Activated T-cell treated with anti-CD3 and anti-CD28 coated beads, Interleukin-2, amount 50 U/mL, for 4 hours (primary cell): Measurements from ENCODE around the gene PRSS35. TPM values are rescaled to one million over a fixed set of nuclear protein-coding genes. Genes with fewer than 3 reads are reported as not detected.

Source experiments
- ATAC-seq, 2 donors: fragments of 200-7000 bp; cut with Tn5 transposase; one replicate each; pipeline ENCODE4 v1.10.0; 2021
- DNase-seq: peaks from one replicate; pipeline ENCODE4 v3.0.0-alpha.2; 2020
- H3K27me3 Mint-ChIP-seq: one replicate; pipeline ENCODE4 v1.8.0; 2021; ENCODE audit warnings: low read depth, mixed read lengths
- H3K36me3 Mint-ChIP-seq: one replicate; pipeline ENCODE4 v1.8.0; 2022; ENCODE audit warnings: mixed read lengths; ENCODE audit not compliant: insufficient read depth
- H3K4me1 Mint-ChIP-seq: one replicate; pipeline ENCODE4 v1.8.0; 2021; ENCODE audit warnings: low read depth, mixed read lengths
- H3K4me3 Mint-ChIP-seq: one replicate; pipeline ENCODE4 v1.8.0; 2021; ENCODE audit warnings: mild to moderate bottlenecking, moderate library complexity, mixed read lengths
- H3K9me3 Mint-ChIP-seq: one replicate; pipeline ENCODE4 v1.8.0; 2021; ENCODE audit warnings: mixed read lengths
- total RNA-seq, 3 donors: library from RNA; stranded (reverse); gene quantifications; one replicate each; pipeline ENCODE4 v1.2.1, GENCODE V29; 2021

The PRSS35 gene
- total RNA-seq, 3 donors from 2014 or later = not detected

DNA sequence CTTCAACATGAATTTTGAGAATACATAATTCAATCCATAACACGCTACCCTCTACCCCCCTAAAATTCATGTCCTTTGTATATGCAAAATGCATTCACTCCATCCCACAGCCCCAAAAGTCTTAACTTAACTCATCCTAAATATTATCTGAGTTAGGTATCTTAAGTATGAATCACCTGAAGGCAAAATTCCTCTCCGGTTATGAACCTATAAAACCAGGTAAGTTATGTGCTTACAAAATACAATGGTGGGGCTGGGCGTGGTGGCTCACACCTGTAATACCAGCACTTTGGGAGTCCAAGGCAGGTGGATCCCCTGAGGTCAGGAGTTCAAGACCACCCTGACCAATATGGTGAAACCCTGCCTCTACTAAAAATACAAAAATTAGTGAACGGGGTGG lies 23.5 kb upstream of the PRSS35 start:
- no peaks in the 10 kb centered on the region for H3K9me3 Mint-ChIP-seq
- H3K4me3 Mint-ChIP-seq = no peak overlapping the region
- DNase-seq (no peak), ATAC-seq (no peak)
- H3K4me1 Mint-ChIP-seq = no peaks in the 10 kb centered on the region
- H3K36me3 Mint-ChIP-seq = no peaks in the 10 kb centered on the region
- peaks cover 2% of the 10 kb centered on the region for H3K27me3 Mint-ChIP-seq

DNA sequence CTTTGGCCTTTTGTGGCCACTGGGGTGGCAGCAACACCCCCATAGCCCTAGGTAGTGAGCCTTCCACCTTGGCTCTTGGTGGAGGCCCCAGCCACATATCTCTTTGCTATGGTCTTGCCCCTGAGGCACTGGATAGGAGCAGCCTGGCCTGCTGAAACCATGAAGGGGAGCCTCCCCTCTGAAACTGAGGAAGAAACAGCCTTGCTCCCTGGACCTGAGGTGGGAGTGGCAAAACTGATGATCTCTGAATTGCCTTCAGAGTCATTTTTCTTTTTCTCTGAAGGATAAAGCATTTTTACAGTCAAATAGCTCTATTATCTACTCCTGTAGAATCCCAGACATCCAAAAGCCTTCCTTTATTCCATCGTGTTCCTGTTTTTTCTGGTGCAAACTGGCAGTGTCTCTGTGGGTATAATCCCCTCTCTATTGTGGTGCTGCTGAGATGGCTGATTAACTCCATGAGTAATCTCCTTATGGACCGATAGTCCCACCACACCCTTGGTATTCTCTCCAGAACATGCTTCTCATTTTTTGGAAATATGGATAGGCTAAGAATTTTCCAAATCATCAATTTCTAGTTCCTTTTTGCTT lies 22.0 kb upstream of the PRSS35 start:
- H3K4me3 Mint-ChIP-seq = no peak overlapping the region
- H3K36me3 Mint-ChIP-seq = no peaks in the 10 kb centered on the region
- no peaks in the 10 kb centered on the region for H3K4me1 Mint-ChIP-seq
- DNase-seq (no peak), ATAC-seq (no peak)
- no peaks in the 10 kb centered on the region for H3K9me3 Mint-ChIP-seq
- no peaks in the 10 kb centered on the region for H3K27me3 Mint-ChIP-seq

DNA sequence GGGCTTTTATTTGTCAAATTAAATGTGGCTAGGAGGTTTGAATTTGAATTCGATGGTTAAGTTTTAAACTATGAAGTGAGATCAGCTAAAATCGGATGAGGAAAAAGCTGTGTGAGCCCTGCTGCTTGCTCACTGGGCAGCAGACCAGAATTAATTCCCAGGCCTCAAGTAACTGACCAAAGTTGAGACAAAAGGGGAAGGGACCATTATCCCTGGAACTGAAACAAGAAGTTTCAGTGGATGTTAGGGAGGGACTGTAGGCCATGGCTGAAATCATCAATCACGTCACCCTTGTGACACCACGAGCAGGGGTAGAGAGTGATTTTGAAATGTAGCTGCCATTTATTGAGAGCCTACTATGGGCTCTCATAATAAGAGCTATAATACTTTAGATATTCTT lies 7.0 kb upstream of the PRSS35 start:
- Mint-ChIP-seq H3K4me3 (no peak overlapping the region), H3K9me3 (peaks cover 4% of the 10 kb centered on the region), H3K27me3 (peaks cover 7% of the 10 kb centered on the region), H3K4me1 (no peaks in the 10 kb centered on the region), H3K36me3 (no peaks in the 10 kb centered on the region)
- ATAC-seq = no peak
- DNase-seq = no peak

DNA sequence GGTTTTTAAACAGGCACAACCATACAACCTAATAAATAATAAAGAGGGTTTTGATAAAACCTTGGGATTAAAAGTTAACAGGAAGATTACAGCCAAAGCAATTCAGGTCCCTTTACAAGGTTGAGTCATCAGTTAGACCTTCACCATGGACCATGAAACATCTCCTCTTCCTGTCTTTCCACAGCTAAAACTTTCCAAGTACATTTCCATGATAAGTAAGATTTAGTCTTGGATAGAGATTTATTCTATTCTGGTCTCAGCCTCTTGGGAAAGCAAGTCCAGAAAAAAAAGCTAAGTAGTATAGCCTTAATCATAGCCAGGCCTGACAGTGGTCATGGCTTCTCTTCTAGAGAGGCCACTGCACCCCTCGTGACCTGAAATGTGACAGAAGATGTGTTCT lies 2.9 kb upstream of the PRSS35 start:
- H3K9me3 Mint-ChIP-seq = no peaks in the 10 kb centered on the region
- DNase-seq = no peak
- H3K4me3 Mint-ChIP-seq = no peak overlapping the region
- peaks cover 42% of the 10 kb centered on the region for H3K27me3 Mint-ChIP-seq
- H3K36me3 Mint-ChIP-seq = no peaks in the 10 kb centered on the region
- ATAC-seq = no peak
- H3K4me1 Mint-ChIP-seq = peaks cover 8% of the 10 kb centered on the region

DNA sequence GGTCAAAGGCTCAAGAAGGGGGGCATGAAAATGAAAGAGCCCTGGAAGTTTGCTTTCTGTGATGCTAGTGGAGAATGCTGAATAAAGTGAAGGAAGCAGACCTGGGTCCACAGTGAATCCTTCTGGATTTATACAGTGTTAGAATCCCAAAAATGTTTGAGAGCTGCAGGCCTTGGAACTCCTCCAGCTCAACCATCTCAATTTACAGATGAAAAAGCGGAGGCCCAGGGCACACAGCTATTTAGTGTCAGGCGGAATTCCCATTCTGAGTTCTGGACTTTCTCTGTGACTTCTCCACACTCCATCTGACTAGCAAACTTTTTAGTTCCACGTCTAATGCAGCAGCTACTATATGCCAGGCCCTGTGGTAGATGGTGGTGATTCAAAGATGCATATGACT lies 1.5 kb upstream of the PRSS35 start:
- no peak for DNase-seq
- peaks cover 47% of the 10 kb centered on the region for H3K27me3 Mint-ChIP-seq
- H3K4me3 Mint-ChIP-seq = no peak overlapping the region

DNA sequence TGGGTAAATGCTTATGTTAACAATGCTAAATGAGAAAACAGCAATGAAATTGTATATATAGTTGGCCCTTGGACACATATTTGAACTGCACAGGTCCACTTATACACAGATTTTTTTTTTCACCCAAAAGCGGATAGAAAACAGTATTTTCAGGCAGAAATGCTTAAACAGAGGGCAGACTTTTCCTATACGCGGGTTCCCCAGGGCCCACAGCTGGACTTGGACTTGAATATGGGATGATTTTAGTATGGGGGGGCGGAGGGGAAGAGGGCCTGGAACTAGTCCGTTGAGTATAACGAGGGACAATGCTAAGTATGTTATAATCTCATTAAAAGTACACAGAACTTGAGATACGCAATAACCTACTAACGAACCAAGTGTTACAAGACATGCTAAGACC lies 1.1 kb upstream of the PRSS35 start:
- Mint-ChIP-seq H3K4me1 (peaks cover 8% of the 10 kb centered on the region), H3K4me3 (no peak overlapping the region), H3K9me3 (no peaks in the 10 kb centered on the region), H3K36me3 (no peaks in the 10 kb centered on the region), H3K27me3 (peaks cover 50% of the 10 kb centered on the region)
- DNase-seq (no peak), ATAC-seq (no peak)

More for the DNA sequence above, 1.5 kb upstream of the PRSS35 start:
- no peak for ATAC-seq
- Mint-ChIP-seq H3K9me3 (no peaks in the 10 kb centered on the region), H3K4me1 (peaks cover 8% of the 10 kb centered on the region), H3K36me3 (no peaks in the 10 kb centered on the region)

DNA sequence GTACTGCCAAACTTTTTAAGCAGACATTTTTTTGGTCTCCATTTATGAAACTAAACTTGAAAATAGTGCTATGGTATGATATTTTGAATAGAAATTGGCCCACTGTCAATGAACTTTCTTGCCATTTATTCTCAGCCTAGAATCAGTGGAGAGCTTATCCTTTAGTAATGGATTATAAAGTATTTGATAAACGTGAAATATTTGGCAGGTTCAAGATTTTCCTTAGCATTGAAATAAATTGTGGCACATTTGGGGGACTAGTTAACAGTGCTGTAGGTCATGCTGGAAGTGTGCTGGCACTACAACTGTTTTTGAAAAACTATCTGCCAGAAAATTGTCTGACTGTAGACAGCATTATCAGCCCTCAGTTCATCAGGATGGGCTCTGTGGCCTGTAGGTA lies 2.1 kb downstream of the PRSS35 start:
- H3K9me3 Mint-ChIP-seq = no peaks in the 10 kb centered on the region
- peaks cover 8% of the 10 kb centered on the region for H3K4me1 Mint-ChIP-seq

DNA sequence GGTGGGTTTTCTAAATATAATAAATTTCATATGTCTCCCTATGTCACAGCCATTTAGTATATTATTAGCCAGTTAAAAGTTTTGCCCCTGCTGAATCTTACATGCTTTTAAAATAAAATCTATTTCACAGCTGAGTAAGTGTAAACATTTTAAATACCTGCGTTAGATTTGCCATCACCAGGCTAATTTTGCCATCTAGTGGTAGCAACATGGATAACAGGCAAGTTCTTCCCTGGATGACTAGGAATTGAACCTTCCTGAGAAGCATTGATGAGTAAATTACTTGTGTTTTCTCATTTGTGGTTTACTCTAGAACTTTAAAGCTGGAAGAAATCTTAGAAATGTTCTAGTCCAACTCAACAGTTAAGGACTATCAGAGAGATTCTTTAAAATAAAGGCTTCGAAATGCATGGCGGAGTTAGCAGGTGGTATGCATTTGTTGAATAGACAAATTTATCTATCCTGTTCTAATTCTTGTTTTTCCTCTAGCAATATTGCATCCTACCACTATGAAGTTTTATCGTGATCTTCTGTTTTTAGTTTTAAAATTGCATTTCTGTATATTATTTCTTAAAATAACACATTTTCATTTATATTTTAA lies 2.6 kb downstream of the PRSS35 start:
- H3K4me1 Mint-ChIP-seq = peaks cover 8% of the 10 kb centered on the region
- DNase-seq = no peak
- no peaks in the 10 kb centered on the region for H3K9me3 Mint-ChIP-seq
- H3K36me3 Mint-ChIP-seq = no peaks in the 10 kb centered on the region
- H3K27me3 Mint-ChIP-seq = peaks cover 46% of the 10 kb centered on the region
- ATAC-seq = no peak
- H3K4me3 Mint-ChIP-seq = no peak overlapping the region

More for the DNA sequence above, 2.1 kb downstream of the PRSS35 start:
- no peak for DNase-seq
- no peak for ATAC-seq
- Mint-ChIP-seq H3K4me3 (no peak overlapping the region), H3K36me3 (no peaks in the 10 kb centered on the region), H3K27me3 (peaks cover 48% of the 10 kb centered on the region)

DNA sequence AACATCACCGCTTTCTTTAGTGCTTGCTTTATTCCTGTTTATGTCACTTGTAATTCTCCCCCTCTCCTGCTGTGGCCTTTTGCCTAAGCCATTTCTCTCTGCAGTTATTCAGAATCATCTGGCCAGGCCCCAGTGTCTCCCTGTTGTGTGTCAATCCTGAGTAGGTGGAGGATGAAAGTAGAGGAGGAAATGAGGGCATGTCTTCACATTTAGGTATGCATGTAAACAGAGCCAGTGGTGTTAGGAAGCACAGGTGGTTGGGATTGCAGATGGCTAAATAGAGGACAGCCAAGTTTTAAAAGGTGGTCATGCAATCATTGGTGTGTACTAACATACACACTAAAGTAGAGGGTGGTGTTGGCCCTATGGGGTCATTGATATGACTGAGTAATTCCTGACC lies 5.2 kb downstream of the PRSS35 start:
- peaks cover 1% of the 10 kb centered on the region for H3K4me1 Mint-ChIP-seq
- DNase-seq (no peak), ATAC-seq (no peak)
- no peak overlapping the region for H3K4me3 Mint-ChIP-seq
- H3K27me3 Mint-ChIP-seq = peaks cover 28% of the 10 kb centered on the region
- H3K36me3 Mint-ChIP-seq = no peaks in the 10 kb centered on the region
- no peaks in the 10 kb centered on the region for H3K9me3 Mint-ChIP-seq

DNA sequence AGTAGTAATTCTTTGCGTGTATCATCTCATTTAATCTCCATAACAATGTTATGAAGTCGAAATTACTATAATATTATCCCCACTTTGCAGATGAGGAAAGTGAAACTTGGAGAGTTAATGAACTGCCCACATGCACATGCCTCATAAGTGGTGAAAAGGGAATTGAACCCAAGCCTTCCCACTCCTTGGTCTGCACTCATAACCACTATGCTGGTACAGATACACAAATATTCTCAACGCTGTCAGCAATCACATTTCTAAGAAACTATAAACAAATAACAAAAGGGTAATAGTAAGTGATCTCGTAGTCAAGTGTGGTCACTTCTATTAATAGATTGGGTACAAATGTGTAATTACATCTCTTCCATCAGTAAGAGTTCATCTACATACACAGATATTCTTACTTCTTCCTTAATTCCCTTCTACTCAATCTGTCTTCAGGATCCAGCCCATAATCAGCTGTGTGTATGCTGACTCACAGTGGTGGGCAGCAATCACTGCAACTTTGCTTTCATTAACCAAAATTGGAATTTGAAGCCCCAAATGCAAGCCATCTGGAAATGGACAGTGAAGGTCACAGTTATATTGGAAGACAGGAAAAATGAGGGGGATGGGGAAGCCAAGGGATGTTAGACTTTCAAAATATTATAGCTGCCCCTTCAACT lies 6.6 kb downstream of the PRSS35 start:
- H3K4me3 Mint-ChIP-seq = no peak overlapping the region
- no peaks in the 10 kb centered on the region for H3K36me3 Mint-ChIP-seq
- H3K4me1 Mint-ChIP-seq = no peaks in the 10 kb centered on the region
- DNase-seq = no peak
- no peaks in the 10 kb centered on the region for H3K9me3 Mint-ChIP-seq
- ATAC-seq = no peak
- H3K27me3 Mint-ChIP-seq = peaks cover 25% of the 10 kb centered on the region

DNA sequence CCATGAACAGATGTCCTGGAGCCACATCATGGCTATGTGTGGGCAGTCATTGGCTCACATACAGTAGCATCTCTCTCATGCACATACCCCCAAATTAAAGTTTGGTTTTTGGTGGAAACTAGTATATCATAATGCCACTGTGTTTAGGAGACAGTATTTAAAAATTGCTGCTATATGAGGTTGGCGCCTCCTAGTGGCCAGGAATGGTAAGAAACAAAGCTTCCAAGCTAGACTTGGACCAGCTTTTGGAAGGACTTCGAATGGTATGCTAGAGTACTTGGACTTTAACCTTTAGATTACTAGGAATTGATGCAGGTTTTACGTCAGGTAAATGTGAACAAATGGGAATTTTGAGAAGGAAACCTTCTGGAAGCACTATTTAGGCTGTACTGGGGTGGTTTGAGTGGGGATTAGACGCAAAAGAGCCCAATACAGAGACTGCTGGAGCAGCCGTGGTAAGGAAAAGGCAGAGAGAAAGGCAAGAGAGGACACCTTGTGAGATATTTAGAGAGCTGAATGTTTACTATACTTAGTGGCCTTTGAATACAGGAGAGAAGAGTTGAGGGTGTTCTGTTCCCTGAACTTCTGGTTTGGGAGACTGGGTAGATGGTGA lies 23.8 kb downstream of the PRSS35 start:
- no peaks in the 10 kb centered on the region for H3K4me1 Mint-ChIP-seq
- no peaks in the 10 kb centered on the region for H3K9me3 Mint-ChIP-seq
- H3K27me3 Mint-ChIP-seq = peaks cover 5% of the 10 kb centered on the region
- H3K36me3 Mint-ChIP-seq = no peaks in the 10 kb centered on the region
- H3K4me3 Mint-ChIP-seq = no peak overlapping the region
- ATAC-seq = no peak
- no peak for DNase-seq

DNA sequence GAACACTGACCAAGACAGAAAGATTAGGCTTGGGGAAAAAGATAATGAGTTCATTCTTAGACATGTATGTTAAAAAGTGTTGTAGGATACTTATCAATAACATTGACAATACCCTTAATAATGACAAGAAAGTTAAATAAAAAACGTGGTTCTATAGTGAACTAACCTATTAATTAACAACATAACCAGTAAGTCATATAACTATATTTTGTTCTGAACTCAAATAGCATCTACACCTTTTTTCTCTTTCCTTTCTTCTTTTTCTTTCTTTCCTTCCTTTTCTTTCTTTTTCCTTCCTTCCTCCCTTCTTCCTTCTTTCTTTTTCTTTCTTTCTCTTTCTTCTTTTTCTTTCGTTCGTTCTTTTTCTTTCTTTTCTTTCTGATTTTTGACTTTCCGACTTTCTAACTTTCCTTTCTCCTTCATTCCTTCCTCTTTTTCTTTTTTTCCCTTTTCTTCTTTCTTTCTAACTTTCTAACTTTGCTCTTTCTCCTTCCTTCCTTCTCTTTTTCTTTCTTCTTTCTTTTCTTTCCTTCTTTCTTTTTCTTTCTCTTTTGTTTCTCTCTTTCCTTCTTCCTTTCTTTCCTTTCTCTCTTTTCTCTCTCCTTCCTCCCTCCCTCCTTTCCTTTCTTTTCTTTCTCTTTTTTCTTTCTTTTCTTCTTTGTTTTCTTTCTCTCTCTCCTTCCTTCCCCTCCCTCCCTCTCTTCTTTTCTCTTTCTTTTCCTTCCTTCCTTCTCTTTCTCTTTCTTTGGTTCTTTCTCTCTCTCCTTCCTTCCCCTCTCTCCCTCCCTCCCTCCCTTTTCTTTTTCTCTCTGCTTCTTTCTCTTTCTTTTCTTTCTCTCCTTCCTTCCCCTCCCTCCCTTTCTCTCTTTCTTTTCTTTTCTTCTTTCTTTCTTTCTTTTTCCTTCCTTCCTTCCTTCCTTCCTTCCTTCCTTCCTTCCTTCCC lies 24.6 kb downstream of the PRSS35 start:
- Mint-ChIP-seq H3K27me3 (peaks cover 5% of the 10 kb centered on the region), H3K36me3 (no peaks in the 10 kb centered on the region), H3K9me3 (no peaks in the 10 kb centered on the region), H3K4me1 (no peaks in the 10 kb centered on the region), H3K4me3 (no peak overlapping the region)
- DNase-seq (no peak), ATAC-seq (no peak)

DNA sequence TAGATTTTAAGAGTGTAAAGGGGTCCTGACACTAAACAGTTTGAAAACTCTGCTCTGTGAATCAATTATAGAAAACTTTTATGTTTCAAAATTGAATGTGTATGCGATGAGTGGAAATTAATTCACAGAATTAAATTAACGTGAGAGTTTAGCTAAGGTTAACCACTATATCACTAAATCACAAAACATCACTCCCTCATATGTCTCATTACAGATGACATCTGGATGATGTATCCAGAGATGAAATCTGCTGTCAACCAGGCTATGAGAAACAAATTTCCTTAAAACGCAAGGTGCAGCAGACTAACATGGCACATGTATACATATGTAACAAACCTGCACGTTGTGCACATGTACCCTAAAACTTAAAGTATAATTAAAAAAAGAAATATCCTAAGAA lies 27.3 kb downstream of the PRSS35 start:
- H3K36me3 Mint-ChIP-seq = no peaks in the 10 kb centered on the region

DNA sequence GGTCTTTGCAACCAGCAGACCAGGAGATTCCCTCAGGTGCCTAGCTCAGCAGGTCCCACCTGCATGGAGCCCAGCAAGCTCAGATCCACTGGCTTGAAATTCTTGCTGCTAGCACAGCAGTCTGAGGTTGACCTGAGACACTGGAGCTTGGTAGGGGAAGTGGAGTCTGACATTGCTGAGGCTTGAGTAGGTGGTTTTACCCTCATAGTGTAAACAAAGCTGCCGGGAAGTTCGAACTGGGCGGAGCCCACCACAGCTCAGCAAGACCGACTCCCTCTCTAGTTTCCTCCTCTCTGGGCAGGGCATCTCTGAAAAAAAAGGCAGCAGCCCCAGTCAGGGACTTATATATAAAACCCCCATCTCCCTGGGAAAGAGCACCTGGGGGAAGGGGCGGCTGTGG lies 34.3 kb downstream of the PRSS35 start:
- ATAC-seq = peak in 1 of 2 donors; percentile 35
- peaks cover 16% of the 10 kb centered on the region for H3K27me3 Mint-ChIP-seq
- no peak for DNase-seq
- H3K36me3 Mint-ChIP-seq = no peaks in the 10 kb centered on the region
- H3K9me3 Mint-ChIP-seq = peaks cover 10% of the 10 kb centered on the region
- H3K4me3 Mint-ChIP-seq = no peak overlapping the region
- no peaks in the 10 kb centered on the region for H3K4me1 Mint-ChIP-seq

More for the DNA sequence above, 27.3 kb downstream of the PRSS35 start:
- H3K4me3 Mint-ChIP-seq = no peak overlapping the region
- no peaks in the 10 kb centered on the region for H3K4me1 Mint-ChIP-seq
- H3K9me3 Mint-ChIP-seq = no peaks in the 10 kb centered on the region
- peaks cover 12% of the 10 kb centered on the region for H3K27me3 Mint-ChIP-seq
- DNase-seq (no peak), ATAC-seq (no peak)
